Measurements from ENCODE around the gene TYMP.
A peak's percentile ranks its signal among the peaks of the same experiment; 100 is the strongest.
"Not testable (repeated sequence)": the region's sequence is repeated elsewhere in the genome, so short reads cannot be mapped to it uniquely, and the experiment has no call there.

The TYMP gene

GRCh38 chr22:50537765-50538164 lies 8.0 kb upstream of the TYMP start:
- DNase-seq, result no peak

GRCh38 chr22:50536226-50536625 lies 6.4 kb upstream of the TYMP start:
- no peak for DNase-seq

GRCh38 chr22:50535113-50535512 lies 5.3 kb upstream of the TYMP start:
- no peak for DNase-seq

DNA sequence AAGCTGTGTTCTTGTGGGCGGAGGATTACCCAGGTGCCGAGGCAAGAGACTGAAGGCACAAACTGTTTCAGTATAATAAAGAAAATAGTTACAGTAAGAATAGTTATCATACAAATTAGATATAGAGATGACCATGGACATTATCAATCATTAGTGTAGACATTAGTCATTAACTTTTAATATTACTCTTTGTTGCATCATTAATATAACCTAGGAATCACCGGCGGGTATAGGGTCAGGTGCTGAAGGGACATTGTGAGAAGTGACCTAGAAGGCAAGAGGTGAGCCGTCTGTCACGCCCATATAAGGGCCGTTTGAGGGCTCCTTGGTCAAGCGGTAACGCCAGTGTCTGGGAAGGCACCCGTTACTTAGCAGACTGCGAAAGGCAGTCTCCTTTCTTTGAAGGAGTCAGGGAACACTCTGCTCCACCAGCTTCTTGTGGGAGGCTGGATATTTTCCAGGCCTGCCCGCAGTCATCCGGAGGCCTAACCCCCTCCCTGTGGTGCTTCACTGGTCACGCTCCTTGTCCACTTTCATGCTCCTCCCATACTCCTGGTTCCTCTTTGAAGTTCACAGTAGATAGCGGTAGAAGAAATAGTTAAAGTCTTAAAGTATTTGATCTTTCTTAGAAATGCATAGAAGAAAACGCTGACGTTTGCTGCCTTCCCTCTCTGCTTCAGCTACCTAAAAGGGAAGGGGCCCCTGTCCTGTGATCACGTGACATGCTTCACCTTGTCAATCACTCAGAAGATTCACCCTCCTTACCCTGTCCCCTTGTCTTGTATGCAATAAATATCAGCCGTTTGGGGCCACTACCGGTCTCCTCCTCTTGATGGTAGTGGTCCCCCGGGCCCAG lies 4.3 kb upstream of the TYMP start:
- not testable (repeated sequence) for DNase-seq

DNA sequence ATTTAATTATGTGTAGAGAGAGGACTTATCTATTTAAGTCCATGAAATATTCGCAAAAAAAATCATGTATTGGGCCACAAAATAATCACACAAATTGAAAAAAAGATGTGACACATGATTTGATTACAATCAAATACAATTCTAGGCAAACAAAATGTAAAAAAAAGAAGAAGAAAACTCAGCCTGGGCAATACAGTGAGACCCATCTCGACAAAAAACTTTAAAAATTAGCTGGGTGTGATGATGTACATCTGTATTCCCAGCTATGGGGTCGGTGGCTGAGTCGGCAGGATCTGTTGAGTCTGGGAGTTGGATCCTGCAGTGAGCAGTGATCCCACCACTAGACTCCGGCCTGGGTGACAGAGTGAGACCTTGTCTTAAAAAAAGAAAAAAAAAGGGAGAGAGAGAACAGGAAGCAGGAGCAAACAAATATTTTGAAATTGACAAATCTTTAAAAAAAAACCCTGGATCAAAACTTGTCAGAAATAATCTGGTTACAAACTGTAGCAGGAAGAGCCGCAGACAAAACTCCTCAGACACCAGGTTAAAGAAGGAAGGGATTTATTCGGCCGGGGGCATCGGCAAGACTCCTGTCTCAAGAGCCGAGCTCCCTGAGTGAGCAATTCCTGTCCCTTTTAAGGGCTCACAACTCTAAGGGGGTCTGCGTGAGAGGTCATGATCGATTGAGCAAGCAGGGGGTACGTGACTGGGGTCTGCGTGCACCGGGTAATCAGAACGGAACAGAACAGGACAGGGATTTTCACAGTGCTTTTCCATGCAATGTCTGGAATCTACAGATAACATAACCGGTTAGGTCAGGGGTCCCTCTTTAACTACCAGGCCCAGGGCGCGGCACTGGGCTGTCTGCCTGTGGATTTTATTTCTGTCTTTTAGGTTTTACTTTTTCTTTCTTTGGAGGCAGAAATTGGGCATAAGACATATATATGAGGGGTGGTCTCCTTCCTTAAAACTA lies 3.3 kb upstream of the TYMP start:
- no peak for DNase-seq

DNA sequence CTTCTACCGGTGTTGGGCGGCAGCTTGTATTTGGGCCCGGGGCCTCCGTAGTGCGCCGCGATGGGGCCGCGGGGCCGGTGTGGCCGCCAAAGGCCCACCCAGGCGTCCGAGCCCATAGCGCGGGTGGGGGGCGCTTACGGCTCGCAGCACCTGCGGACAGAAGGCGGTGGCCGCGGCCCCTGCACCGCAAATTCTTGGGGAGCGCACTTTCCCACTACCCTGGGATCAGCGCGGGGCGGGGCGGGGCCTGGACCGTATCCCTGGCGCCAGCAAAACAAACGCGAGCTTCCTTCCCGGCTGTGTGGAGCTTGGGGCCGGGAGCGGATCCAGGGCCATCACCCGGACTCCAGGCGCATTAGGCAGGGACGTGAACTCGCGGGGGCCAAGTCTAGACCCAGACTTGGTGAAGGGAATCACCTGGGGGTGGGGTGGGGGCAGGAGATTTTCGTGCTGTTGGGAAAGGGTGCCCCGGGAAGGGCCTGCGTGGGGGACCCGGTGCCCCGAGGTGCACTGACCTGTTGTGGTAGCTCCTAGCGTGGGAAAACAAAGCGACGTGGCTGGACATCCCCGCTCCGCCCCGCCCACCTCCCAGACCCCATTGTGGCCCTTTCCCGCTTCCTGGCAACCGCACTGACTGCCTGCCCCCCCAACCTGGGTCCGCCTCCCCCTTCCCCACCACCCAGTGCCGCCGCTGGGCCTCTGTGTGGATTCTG lies 2.3 kb upstream of the TYMP start:
- DNase-seq, result no peak

DNA sequence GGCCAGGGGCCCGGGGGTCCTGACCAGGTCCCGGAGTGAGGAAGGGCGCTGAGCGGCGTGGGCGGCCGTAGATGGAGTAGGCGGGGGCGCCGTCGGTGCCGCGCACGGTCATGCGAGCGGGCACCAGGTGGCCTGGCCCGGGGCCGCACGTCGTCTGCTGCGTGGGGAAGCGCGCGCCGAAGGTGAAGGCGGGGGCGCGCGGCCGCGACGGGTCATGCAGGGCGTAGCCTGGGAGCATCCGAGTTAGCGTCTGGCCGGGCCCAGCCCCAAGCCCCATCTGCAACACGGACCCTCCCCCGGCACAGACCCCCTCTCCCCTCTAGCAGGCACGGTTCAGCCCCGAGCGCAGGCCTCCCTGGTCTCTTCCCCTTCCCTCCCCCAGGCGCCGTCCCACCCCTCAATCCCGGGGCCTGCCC lies 1.7 kb upstream of the TYMP start:
- DNase-seq, result peak; percentile 82

DNA sequence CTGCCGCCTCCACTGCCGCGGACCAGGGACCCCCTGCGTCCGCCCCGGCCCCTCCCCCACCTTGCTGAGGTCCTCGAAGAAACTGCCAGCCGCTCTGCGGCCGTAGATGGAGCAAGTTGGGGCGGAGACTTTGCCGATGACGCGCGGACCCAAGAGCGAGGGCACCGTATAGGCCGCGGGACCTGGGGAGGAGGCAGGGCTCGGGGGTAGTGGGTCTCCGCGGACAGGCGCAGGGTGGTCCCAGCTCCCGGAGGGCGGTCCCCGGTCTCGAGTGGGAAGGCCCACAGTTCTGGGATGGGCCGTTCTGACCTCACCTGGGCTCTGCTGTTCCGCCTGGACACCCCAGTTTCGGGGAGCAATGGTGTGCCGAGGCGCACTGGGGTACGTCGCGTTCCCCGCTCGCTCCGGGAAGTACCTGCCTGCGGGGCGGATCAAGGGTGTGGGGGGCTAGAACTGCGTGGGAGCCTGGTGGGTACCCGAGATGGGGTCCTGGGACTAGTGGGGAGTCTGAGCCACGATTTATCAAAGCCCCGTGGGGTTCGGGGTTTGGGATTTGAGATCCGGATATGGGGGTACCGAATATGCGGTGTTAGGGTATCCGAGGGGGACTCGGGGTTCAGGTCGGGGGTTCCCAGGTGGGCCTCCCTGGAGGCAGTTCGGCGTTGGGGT lies 1.2 kb upstream of the TYMP start:
- peak; percentile 87 for DNase-seq

DNA sequence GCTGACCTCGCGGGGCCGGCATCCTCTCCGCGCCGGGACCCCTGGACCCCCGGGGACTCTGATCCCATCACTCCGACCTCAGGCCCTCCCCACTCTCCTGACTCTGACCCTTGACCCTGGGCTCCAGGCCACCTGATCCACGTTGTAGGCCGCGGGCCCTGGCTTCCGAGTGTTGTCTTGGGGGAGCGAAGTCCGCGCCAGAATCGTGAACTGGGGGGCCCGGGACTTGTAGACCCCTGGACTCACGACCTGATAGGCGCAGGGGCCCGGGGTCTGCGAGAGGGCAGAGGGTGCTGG lies 716 bp upstream of the TYMP start:
- DNase-seq, result no peak

DNA sequence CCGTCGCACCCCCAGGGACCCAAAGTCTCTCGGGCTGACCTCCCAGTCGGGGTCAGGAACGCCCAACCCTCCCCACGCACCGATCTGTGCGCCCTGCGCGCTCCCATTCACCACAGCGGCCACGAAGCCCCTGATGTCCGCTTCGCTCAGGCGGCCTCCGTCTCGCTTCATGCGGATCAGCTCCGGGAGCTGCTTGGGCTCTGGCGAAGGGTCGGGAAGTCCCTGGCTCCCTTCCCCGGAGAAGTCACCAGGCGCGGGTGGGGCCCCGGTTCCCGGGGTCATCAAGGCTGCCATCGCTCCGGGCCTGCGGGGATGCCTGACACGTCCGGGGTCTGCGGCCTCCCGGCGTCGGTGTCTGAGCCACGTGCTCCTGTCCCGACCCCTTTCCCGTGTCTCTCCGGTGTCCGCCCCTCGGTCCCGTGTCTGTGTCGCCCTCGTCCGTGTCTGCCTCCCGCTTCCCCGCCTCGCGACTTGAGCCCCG lies 356 bp downstream of the TYMP start:
- DNase-seq, result no peak

GRCh38 chr22:50528682-50529415 lies 963 bp downstream of the TYMP start:
- no peak for DNase-seq

DNA sequence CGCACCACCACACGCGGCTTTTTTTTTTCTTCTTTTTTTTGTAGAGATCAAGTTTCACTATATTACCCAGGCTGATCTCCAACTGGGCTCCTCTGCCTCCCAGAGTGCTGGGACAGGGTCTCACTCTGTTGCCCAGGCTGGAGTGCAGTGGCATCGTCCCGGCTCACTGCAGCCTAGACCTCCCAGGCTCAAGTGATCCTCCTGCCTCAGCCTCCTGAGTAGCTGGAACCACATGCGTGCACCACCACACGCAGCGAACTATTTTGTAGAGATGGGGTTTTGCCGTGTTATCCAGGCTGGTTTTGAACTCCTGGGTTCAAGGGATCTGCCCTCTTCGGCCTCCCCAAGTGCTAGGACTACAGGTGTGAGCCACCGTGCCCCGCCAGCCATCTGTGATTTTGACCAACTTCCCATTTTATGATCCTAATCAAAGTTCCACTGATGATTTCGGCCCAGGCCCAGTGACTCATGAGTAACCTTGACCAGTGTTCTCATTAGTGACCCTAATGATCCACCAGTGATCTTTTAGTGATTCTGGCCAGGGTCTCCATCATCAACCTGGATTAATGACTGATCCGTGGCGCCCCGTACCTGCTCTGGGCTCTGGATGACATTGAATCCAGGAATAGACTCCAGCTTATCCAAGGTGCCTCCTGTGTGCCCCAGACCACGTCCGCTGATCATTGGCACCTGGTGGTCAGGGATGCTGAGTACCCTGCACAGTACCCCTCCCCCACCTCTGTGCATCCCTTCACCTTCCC lies 1.7 kb downstream of the TYMP start:
- DNase-seq, result no peak

- DNase-seq, result peak; percentile 61
These were observed 2.7 kb downstream of the TYMP start for GRCh38 chr22:50526834-50527801.

DNA sequence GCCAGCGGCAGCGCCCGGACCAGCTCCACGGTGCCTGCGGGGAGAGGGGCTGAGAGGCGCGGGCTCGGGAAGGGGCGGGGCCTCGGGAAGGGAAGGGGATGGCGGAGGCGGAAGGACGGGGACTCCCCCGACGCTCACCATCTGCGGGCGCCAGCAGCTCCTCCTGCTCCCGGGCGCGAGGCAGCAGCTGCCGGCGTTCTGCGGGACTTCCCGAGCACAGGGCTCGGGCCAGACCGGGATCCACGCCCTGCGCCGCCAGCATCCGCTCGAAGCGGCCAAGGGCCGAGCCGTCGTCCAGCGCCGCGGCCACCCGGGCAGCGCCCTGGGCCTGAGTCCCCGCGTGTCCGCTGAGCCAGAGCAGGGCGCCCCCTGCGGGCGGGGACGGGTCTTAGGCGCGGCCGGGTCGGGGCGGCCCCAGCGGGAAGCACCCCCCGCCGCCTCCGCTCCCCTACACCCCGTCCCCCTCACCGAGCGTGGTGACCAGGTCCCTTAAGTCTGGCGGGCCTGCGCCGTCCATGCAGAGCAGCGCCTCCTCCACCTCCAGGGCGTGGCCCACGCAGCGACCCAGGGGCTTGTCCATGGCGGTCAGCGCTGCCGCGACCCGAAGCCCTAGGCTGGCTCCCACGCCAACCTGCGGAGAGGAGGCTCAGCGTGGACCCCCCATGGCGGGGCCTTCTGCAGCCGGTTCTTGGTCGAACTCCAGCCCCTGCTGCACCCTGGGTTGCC lies 3.5 kb downstream of the TYMP start:
- peak; percentile 86 for DNase-seq

DNA sequence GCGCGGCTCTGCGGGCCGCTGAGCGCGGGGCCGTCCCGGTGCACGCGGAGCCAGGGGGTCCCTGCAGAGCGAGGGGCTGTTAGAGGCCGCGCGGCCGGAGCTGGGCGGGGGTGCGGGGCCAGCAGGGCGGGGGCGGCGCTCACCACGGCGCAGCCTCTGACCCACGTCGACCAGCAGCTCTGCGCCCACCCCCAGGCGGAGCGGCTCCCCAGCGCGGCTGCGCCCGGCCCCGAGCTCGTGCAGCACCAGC lies 4.0 kb downstream of the TYMP start:
- no peak for DNase-seq

DNA sequence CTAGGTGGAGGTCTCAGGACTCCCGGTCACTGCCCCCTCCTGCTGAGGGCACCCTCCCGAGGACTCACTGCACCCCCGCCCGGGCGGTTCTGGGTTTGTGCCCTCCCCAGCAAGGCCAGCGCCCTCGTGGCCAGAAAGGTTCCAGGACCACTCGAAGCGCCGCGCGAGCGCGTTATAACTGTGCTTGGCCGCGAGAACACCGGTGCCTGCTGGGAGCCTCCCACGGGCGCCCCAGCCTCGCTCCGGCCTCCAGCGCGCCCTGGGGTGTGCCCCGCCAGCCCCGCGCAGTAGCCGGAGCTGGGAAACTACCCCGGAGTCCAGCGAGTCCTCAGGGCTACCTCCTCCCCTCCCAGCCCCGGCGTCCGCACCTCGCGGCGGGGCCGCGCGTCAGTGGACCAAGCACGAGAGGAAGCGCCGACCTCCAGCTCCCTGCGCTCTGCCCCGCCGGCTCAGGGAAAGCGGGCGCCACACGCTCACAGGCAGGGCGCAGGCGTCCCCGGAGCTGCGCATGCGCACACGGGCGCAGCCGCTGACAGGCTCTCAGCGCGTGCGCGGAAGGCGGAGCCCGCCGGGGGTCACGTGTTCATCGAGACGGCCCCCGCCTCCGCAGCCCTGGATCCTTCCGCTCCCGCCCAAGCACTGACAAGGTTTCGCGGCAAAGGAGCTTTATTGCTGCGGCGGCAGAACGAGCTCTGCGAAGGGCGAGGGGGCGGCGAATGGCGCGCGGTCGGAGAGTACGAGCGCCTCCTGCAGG lies 4.5 kb downstream of the TYMP start, which contains the start of gene SCO2:
Gene SCO2 (minus strand): TSS at position 495 of the 754 bp plus-strand sequence. CDS start 1,187 bp downstream, outside the sequence.
- peak; percentile 98 for DNase-seq

DNA sequence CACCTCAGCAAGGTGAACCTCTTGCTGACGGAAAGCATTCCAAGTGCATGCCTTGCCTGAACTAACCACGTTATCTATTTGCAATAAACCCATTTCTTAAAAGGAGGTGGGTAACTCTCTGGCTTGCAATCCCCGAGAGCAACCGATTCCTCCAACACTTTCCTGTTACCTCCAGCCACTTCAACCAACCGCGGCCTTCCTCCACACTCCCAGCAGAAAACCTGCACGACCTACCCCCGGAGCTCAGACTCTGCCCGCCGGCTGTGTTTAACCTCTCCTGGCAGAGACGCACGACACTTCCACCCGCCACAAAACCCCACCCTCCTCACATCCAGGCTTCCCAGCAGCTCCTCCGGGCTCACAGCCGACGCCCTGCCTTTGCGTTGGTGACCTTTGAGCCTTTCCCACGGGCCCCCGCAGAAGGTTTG lies 5.1 kb downstream of the TYMP start:
- no peak for DNase-seq
